SKM-1 treated with dmso at 0.1 percent for 144 hours (cell line): ENCODE data around the gene PXN.

Source experiments
- DNase-seq: peaks from one replicate; lab custom pipeline; 2025; ENCODE audit not compliant: unreplicated experiment; lab: John Stamatoyannopoulos, UW

Gene PXN

DNA sequence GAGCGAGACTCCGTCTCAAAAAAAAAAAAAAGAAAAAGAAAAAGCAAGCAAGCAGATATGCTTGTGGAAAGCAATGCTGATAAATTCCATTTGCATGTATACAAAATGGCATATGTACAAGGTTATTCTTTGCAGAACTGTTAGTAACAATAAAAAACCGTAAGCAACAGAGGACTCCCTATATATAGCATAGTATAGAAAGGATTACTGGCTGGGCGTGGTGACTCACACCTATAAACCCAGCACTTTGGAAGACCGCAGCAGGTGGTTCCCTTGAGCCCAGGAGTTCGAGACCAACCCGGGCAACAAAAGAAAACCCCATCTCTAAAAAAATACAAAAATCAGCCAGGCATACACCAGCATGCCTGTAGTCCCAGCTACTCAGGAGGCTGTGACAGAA lies 84.6 kb downstream of the PXN start:
- no peak for DNase-seq

DNA sequence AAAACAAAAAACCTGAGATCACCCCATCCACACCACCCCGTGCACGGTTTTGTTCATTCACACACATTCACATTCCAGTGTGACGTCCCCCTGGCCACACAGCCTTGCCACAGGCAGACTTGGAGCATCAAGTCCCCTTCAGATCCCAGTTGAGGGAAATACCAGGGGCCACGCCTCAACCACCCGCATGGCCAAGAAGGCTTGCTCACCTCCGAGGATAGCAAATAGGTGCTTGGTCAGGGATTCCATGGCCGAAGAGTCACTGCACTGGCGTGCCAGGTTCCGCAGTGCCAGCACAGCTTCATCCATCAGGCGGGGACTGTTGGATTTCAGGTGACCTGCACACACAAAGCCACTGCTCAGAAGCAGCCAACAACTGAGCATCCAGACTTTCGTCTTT lies 90.0 kb downstream of the PXN start:
- no peak for DNase-seq

DNA sequence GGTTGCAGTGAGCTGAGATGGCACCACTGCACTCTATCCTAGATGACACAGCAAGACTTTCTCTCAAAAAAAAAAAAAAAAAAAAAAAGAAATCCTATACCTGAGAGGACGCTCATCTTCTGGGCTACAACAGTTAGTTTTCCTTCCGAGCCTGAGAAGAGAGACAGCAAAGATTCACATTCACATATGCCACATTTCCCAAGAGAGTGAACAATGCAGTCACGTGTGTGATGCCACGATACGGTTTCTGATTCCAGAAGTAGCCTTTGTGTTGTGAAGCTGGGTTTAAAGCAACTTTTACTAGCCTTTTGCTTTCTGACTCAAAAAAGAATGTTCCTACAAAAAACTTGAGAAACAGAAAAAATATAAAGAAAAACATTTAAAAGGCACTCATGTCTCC lies 90.5 kb downstream of the PXN start:
- DNase-seq: no peak

DNA sequence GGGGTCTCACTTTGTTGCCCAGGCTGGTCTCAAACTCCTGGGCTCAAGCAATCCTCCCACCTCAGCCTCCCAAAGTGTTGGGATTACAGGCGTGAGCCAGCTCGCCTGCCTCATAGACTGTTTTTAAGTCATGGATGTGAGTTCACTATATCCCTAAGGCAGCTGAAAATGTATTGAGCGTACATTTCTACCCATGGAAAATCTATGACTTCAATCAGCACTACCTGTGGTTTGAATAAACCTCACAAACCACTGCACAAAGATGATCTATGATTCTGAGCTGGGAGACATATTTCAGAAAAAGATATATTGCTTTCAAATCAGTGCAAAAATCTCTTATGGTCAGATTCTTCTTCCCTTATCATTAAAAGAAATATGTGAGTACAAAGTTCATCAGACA lies 93.5 kb downstream of the PXN start:
- no peak for DNase-seq

DNA sequence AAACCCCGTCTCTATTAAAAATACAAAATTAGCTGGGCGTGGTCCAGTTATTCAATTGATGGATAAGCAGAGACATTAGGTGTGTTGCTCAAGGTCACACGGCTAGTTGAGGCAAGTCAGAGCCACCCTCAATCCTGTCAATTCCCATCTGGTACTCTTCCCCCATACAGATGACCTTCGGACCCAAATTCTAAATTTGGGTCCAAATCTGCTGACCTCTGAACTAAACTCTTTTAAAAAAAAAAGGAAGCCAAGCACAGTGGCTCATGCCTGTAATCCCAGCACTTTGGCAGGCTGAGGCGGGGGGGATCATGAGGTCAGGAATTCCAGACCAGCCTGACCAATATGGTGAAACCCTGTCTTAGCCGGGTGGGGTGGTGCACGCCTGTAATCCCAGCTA lies 94.9 kb downstream of the PXN start:
- no peak for DNase-seq

DNA sequence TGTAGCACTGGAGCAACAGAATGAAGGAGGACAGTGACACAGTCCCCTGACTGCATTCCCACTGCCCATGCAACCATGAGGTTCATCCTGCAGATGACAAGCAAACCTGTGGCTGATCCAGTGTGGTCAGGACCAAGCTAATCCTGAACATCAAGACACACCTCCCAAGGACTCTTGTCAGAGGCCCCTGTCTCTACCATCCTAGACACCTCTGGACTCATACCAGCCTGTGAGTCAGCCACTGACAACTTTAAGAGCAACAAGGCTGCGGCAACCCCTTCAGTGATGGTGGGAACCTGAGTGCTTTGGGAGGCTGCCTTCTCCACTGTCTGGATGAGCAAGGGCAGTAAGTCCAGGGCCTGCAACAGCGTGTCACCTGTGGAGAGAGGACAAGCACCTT lies 95.6 kb downstream of the PXN start:
- no peak for DNase-seq

DNA sequence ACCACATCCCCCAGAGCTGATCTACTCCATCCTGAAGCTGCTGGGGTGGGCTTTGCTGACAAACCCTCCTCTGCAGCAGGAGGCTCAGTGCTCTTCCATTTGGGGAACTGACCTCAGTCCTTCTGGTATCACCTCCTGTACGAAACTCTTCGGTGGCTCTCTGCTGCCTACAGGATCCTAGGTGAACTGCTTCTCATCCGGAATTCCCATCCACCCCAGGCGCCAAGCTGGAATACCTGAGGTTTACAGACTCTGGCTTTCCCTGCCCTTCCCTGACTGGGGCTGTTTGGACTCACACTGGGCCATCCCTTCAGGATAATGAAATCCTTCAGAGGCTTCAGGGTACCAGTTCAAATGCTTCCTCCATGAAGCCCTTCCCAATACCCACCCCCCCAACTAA lies 97.2 kb downstream of the PXN start:
- DNase-seq: no peak

DNA sequence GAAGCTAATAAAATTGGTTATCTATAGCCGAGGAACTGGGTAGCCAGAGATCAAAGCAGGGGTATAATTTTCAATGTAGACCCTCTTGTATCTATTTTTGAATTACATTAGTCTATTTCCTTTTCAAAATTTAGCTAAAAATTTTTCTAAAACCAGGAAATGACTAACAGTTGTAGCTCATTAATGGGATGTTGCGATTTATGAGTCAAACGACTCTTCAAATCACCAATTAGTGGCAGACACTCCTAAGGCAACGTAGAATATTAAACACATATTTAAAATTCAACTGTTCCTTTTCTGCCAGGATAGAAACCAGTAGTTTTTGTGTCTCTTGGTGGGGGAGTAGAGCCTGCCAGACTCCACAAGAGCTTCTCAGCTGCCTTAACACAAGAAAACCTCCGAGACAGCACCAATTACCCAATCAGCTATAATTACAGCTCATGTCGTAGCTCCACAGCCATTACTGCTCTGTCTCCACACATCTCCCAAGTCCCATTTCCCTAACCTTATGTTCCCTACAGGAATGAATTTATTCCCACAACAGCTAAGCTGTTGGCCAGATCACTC lies 97.9 kb downstream of the PXN start:
- no peak for DNase-seq

DNA sequence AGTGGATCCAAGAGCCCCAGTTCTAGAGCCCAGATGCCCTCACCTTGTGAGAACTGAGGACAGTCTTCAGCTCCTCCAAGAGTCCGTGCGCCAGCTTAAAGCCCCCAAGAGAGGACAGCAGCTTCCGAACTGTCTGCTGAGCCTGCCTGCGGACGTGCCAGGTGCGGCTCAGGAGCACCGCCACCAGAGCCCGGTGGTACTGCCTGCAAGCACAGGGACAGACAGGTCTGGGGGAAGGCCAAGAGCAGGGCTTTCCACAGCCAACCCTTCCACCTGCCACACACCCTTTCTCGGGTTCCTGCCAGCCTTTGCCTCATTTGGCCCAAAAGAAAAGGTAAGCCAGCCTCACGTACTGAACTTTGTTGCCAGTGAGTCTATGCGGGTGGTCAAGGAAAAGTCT lies 101.2 kb downstream of the PXN start:
- no peak for DNase-seq

DNA sequence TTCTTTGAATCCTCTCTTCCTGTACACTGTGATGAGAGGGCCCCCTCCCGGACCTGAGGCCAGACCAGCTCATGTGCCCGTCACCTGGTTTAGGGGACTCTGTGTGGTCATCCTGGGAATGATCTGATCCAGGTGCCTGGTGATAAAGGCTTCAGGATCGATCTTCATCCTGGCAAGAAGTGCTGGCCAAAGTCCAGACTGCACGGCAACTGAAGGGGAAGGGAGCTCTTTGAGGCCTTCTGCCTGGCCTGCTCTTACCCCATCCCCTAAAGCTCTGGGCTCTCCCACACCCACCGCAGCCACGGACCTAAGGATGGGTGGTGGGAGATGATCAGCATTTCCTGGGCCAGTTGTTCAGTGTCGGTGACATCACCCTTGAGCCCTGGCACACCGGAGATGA lies 102.8 kb downstream of the PXN start:
- no peak for DNase-seq

DNA sequence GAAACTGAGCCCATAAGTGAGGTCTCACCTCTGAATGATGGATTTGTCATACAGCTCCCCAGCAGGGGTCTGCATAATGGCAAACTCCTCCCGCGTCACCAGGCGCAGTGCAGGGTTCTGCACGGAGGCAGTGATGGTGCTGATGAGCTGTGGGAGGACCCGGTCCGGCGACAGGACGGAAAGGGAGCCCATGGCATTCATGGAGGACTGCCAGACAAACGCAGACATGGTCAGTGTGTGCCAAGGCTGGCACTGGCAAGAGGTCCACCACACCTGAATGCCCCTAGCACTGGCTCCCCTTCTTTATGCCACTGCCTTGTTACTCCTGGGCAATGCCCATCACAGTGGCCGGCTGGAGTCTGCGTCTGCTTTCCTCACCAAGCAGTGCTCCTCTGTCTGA lies 103.7 kb downstream of the PXN start:
- DNase-seq: no peak
